NCI-H187 (cell line): ENCODE data around the gene DBT.
"Not testable (repeated sequence)": the region's sequence is repeated elsewhere in the genome, so short reads cannot be mapped to it uniquely, and the experiment has no call there.

Experiments
- DNase-seq, 2 experiments: peaks; one replicate each; lab custom pipeline; 2025; lab: John Stamatoyannopoulos, UW

Gene DBT

DNA sequence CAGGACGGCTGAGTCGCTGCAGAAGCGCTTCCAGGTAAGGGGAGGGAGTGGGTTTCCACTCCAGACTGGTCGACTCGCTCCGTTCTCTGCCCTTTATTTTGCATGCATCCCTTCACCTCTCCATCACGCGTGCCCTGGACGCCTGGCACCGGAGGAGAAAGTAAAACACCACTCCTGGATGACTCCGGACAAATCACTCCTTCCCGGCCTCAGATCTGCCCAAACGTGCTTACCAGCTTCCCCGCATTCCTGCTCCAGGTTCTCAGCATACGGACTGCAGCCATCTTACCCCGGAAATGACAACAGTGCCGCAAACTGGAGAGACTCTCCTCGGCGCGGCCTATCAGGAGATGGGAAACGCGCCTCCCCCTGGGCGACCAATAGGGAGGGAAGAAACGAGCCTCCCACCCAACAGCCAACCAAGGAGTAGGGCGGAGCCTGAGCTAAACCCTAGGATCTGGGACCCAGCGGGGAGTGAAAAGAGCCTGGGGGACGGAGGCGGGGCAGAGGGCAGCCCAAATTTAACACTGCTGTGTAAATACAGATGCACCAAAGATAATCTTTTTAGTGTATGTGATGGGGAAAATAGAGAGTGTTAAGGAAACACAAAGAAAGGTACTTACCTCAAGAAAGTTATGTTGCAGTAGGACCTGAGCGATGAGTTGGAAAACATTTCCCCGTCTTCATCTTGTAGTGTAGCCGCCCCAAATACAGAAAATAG, at the start of gene DBT:
DBT (minus strand) TSS at position 298 of the 721 bp plus-strand sequence; CDS start at position 284, 14 bp downstream.
- peak; percentile 53 to 90 for DNase-seq

DNA sequence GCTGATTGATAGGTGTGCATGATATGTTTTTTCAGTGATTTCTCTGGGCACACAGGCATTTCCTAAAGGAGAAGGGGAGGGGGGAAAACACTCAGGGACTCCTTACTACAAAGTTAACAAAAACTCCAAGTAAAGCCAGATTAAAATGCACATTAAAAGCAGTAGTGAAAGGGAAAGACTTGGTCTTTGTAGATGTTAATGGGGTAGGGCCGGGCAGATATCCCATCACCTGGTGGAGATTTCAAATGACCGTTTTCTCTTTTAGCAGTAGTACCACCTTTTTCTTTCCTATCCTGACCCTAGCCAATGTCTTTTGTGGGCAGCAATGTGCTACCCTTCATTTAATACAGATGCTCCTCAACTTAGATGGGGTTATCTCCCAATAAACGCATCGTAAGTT, 48.9 kb upstream of the DBT start:
- DNase-seq: no peak

DNA sequence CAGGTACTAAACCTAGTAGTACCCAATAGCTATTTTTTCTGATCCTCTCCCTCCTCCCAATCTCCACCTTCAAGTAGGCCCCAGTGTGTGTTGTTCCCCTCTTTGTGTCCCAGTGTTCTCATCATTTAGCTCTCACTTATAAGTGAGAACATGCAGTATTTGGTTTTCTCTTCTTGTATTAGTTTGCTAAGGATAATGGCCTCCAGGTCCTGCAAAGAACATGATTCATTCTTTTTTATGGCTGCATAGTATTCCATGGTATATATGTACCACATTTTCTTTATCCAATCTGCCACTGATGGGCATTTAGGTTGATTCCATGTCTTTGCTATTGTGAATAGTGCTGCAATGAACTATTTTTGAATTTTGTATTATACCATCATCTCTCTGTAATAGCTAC, 47.4 kb upstream of the DBT start:
- not testable (repeated sequence) for DNase-seq

DNA sequence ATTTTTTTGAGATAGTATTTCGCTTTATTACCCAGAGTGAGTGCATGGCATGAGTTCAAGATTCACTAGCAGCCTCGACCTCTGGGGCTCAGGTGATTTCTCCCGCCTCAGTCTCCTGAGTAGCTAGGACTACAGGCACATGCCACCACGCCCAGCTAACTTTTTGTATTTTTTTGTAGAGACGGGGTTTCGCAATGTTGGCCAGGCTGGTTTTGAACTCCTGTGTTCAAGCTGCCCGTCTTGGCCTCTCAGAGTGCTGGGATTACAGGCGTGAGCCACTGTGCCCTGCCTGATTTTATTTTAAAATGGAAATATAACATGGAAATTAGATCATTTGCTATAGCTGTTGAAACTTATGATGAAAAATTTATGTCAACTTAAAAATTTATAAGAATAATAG, 46.5 kb upstream of the DBT start:
- DNase-seq: no peak

DNA sequence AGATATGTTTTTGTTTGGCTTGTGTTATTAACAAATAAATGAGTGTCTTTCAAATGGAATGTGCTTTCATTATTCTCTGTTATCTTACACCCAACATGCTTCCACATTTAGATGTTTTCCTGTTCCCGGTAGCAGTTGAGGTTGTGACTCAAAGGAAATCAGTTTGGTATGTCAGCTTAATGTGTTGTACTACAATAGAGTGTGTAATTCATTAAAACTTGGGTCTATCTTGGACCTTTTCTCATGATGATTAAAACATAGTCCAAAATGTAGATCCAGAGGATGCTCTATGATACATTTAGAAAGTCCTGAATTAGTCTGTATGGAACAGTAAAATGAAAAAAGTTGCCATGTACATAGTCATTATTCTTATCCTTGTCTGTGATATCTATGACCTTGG, 43.1 kb upstream of the DBT start:
- DNase-seq: no peak

DNA sequence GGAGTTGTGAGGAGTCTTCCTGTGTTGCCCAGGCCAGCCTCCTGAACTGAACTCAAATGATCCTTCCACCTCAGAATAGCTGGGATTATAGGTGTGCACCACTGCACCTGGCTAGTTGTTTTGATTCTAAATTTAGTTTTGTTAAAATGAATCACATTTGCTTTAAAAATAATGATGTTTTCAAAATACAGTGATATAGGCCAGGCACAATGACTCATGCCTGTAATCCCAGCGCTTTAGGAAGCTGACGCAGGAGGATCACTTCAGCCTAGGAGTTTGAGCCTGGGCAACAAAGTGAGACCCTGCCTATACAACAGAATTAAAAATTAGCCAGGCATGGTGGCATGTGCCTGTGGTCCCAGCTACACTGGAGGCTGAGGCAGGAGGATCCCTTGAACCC, 40.7 kb upstream of the DBT start:
- DNase-seq: no peak

DNA sequence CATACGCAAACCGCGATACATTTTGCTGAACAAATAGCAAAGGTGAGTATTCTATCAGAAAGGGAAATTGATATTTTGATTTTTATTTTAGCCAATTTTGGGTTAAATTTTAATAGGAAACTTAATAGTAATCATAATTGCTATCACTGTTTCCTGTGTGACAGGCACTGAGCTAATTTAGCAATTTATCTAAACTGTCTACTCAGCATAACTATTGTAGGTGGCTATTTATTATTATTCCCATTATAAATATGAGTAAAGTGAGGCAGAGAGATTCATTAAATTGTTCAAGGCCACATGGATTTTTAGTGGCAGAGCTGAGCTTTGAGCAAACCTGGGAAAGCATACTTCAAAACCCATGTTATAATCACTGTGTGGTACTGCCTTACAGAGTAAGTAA, 37.5 kb upstream of the DBT start:
- no peak for DNase-seq

DNA sequence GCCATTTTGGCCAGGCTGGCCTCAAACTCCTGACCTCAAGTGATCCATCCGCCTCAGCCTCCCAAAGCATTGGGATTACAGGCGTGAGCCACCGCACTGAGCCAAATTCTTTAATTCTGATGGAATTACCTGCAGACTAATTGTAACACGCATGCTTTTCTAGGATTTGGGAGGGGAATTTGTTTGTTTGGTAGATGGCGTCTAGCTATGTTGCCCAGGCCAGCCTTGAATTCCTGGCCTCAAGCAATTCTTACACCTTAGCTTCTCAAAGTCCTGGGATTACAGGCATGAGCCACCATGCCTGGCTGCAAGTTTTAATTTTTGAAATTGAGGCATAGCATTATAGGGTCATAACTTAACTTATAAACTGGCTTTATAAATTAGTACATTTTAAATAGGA, 35.0 kb upstream of the DBT start:
- no peak for DNase-seq

DNA sequence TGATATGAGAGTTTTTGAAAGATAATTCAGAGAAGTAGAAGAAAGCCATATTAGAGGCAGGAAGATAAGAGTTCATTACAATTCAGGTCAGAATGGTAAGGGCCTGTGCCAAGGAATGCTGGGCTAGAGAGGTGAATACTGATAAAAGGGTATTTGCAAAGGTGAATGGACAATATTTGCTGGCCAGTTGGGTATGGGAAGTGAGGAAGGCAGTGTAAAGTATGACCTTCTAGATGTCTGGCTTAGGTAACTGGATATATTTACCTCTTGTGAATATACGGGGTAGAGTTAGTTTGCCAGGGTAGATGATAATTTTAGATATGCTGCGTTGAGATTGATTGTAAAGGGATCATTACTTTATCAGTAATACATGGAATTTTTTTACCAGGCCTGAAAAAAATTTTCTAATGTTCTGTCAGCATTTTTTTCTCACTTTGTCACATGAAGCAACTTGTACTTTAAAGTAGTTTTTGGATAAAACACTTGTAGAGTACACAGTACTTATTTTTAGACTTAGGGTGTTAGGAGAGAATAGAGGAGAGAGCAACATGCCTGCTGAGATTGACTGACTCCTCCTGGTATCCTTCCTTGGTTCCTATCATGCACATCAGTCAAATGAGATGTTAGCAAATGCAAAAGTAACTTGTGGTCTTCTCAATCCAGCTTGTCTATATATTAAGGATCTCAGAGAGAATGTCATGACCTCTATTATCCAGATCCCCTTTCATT, 30.5 kb upstream of the DBT start:
- no peak for DNase-seq

DNA sequence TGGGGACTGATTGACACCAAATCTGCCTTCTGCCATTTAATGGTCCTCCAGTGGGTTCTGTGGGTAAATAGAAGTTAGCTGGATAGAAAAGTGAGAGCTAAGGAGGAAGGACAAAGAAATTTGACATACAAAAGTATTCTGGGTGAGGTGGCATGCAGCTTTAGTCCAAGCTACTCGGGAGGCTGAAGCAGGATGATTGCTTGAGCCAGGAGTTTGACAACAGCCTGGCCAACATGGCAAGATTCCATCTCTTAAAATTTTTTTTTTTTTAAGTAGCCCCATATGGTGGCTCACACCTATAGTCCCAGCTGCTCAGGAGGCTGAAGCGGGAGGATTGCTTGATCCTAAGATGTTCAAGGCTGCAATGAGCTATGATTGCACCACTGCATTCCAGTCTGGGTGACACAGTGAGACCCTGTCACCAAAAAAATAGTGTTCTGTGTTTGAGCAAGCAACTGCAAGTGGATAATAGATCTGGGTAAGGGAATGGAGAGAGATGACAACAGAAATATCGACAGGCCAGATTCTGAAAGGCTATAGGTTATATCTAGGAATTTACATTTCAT, 29.8 kb upstream of the DBT start:
- DNase-seq: no peak

DNA sequence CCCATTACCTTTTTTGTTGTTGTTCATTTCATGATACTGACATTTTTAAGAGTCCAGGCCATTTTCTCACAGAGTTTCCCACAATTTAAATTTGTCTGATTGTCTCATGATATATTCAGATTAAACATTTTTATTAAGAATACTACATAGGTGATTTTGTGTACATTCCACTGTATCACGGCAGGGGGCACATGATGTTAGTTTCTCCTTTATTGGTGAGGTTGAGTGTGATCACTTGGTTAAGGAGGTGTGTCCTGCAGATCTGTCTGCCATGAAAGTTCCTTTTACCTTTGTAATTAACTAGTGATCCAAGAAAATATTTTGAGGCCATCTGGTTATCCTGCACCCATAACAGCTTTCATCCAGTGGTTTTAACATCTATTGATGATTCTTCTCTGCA, 28.2 kb upstream of the DBT start:
- no peak for DNase-seq

DNA sequence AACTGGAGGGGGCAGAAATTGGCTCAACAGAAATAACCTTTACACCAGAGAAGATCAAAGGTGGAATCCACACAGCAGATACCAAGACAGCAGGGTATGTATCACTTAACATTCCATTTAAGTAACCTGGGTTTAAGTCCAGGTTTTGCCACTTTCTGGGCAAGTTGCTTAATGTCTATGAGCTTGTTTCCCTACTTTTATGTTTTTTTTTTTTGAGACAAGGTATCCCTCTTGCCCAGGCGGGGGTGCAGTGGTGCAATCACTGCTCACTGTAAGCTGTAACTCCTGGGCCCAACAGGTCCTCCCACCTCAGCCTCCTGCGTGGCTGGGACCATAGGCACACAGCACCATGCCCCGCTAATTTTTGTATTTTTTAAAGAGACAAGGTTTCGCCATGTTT, 18.6 kb upstream of the DBT start:
- no peak for DNase-seq

DNA sequence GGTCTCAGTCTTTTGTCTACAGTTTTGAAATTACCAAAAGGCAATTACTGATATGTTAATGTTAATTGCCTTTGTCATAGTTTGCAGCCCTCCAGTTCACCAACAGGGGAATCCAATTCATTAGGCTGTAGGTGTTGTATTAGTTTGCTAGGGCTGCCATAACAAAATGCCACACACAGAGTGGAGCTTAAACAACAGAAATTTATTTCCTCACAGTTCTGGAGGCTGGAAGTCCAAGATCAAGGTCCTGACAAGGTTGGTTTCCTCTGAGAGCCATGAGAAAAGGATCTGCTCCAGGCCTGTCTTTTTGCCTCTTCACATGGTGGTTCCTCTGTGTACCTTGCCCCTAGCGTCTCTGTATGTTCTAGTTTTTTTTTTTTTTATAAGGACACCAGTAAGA, 17.6 kb upstream of the DBT start:
- DNase-seq: no peak

DNA sequence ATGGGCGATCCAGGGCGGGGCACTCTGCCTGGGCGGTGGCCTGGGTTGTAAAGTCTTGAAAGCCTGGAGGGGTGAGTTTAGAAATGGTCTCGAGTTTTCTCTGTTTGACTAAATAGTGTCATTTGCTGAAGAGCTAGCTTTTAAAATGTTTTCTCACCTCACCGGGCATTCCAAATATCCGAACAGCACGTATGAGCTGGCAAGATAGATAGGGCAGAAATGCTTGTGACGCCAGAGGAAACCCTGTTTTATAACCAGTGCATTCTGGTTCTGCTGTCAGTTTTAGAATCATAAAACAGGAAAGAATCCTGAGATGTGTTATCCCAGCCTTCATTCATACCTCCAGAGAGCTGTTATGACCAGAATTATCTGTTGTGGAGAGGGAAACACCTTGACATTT, 17.1 kb upstream of the DBT start:
- DNase-seq: no peak

DNA sequence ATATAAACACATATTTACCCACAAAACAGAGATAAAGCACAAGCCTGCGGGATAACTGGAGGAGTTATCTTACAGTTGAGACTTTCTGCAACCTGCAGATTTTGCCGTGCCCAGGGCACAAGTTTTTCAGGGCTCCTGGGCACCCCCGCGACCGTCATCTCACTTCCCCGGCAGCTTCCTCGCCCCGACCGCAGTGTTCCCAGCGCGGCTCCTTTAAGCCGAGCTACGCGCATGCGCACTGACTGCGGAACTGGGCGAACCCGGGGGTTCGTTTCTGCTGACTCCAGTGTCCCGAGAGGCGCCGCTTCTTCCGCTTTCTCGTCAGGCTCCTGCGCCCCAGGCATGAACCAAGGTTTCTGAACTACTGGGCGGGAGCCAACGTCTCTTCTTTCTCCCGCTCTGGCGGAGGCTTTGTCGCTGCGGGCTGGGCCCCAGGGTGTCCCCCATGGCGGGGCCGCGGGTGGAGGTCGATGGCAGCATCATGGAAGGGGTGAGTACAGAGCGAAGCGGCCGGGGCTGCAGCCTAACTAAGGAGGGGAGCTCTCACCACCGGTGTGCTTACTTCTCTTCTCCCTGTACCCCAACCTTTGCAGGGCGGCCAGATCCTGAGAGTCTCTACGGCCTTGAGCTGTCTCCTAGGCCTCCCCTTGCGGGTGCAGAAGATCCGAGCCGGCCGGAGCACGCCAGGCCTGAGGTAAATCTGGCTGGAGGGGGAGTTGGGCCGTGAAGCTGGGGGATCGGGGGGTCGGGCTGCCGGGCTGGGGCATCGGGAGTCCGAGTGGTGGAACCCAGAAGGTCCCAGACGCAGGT, 16.5 kb upstream of the DBT start, which contains the start of gene RTCA:
RTCA (plus strand) TSS at position 286 of the 810 bp plus-strand sequence; CDS start at position 446, 160 bp downstream.
- peak; percentile 81 to 88 for DNase-seq

DNA sequence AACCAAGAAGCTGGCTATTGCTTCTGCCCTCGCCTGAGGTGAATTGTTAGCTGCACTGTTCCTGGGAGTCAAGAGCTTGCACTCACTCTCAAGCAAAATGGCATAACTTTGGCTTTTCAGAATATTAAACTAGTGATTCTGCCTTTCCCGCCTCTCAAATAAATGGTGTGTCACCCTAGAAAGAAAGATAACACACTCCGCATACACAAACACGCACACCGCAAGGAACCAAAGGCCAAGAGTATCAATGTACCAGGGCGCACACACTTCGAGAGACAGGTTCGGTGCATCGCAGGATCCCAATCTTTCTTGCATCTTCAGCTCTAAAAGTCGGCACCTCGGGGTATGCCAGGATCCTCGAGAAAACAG, 15.9 kb upstream of the DBT start:
- no peak for DNase-seq

DNA sequence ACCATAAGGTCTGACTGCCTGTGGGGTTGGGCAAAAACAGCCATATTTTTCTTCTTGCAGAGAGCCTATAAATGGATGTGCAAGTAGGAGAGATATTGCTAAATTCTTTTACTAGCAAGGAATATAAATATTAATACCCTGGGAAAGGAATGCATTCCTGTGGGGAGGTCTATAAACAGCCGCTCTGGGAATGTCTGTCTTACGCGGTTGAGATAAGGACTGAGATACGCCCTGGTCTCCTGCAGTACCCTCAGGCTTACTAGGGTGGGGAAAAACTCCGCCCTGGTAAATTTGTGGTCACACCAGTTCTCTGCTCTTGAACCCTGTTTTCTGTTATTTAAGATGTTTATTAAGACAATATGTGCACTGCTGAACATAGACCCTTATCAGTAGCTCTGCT, 14.4 kb upstream of the DBT start:
- not testable (repeated sequence) for DNase-seq

DNA sequence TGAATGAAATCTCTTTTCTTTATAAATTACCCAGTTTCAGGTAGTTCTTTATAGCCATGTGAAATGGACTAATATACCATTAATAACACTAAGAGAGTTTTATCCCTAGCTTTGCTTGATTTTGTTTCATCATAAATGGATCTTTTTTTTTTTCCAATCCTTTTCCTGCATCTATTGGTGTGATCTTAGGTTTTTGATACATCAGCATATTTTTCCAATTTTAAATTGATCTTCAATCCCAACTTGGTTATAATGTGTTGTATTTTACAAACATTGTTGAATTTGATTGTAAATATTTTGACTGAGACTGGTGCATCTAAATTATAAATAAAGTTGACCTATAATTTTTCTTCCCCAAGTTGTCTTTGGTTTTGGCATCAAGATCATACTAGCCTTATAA, 12.1 kb upstream of the DBT start:
- no peak for DNase-seq

DNA sequence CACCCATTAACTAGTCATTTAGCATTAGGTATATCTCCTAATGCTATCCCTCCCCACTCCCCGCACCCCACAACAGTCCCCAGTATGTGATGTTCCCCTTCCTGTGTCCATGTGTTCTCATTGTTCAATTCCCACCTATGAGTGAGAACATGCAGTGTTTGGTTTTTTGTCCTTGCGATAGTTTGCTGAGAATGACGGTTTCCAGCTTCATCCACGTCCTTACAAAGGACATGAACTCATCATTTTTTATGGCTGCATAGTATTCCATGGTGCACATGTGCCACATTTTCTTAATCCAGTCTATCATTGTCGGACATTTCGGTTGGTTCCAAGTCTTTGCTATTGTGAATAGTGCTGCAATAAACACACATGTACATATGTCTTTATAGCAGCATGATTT, 8.8 kb upstream of the DBT start:
- not testable (repeated sequence) for DNase-seq

DNA sequence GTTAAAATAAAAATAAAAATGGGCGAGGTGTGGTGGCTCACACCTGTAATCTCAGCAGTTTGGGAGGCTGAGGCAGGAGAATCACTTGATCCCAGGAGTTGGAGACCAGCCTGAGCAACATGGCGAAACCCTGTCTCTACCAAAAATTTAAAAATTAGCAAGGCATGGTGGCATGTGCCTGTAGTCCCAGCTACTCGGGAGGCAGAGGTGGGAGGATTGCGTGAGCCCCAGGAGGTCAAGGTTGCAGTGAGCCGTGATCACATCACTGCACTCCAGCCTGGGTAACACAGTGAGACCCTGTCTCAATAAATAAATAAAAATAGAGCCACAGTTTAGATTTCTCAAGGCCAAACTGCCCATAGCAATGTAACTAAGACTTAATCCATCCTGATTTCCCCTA, 6.6 kb upstream of the DBT start:
- DNase-seq: not testable (repeated sequence)

DNA sequence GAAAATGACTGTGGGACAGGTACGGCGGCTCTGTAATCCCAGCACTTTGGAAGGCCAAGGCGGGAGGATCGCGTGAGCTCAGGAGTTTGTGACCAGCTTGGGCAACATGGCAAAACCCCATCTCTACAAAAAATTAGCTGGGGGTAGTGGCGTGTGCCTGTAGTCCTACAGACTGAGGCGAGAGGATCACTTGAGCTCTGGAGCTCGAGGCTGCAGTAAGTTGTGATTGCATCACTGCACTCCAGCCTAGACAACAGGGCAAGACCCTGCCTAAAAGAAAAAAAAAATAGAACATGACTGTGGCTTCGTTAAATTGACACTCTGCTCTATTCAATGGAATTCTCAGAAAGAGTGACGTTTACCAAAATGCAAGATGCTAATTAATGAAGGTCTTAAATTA, 3.9 kb upstream of the DBT start:
- DNase-seq: no peak

DNA sequence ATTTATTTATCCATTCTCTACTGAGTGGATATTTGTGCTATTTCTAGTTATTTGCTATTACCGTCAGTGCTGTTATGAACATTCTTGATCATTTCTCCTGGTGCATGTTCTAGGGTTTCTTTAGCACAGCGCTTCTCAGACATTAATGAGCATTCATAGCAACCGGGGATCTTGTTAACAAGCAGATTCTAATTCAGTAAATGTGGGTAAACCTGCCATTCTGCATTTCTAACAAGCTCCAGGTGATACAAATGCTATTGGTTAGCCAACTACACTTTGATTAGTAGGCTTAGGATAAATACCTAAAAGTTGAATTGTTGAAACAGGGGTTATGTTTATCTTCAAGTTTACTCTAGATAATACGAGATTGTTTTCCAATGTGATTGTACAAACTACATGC, 3.3 kb upstream of the DBT start:
- no peak for DNase-seq

DNA sequence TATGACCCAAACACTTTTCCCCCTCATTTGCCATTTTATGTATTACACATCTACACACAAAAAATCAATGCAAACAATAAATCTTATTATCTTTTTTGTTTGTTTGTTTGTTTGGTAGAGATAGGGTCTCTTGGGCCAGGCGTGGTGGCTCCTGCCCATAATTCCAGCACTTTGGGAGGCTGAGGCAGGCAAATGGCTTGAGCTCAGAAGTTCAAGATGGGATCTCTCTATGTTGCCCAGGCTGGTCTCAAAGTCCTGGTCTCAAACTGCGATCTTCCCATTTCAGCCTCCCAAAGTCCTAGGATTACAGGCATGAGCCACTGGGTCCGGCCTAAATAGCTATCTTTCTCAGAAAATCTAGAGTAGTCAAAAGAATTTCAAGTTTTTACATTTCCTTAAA, 1.2 kb upstream of the DBT start:
- no peak for DNase-seq
